Measurements from ENCODE around the gene TNRC6A. TPM values are rescaled to one million over a fixed set of nuclear protein-coding genes. Genes with fewer than 3 reads are reported as not detected.
"Not testable (repeated sequence)": the region's sequence is repeated elsewhere in the genome, so short reads cannot be mapped to it uniquely, and the experiment has no call there.

The TNRC6A gene
- total and polyA plus RNA-seq, 3 experiments from 2014 or later: 11.4 to 44.0 (median 40.4) TPM

- no peak overlapping the region for H3K4me3 Mint-ChIP-seq
- H3K4me3 ChIP-seq (ENCODE audit: low read length): no peak overlapping the region
Measured at GRCh38 chr16:24807301-24807700, 77.8 kb downstream of the TNRC6A start.

GRCh38 chr16:24810951-24811843 is 81.7 kb downstream of the TNRC6A start:
- Histone ChIP-seq H3K4me1 (ENCODE audit: insufficient read depth, low read length) (no peaks in the 10 kb centered on the region), H3K4me3 (ENCODE audit: low read length) (no peak overlapping the region), H3K27me3 (ENCODE audit: insufficient read depth, low read length, poor library complexity, severe bottlenecking) (no peaks in the 10 kb centered on the region), H3K27ac (ENCODE audit: low read depth, low read length) (no peak overlapping the region), H3K36me3 (ENCODE audit: insufficient read depth, low read length) (peaks cover 74% of the 10 kb centered on the region), H3K9me3 (ENCODE audit: low read length) (no peaks in the 10 kb centered on the region)
- Mint-ChIP-seq H3K27me3 (no peaks in the 10 kb centered on the region), H3K27ac (peak overlapping the region in 3 of 8 donors; percentile 13 to 37 (median 29)), H3K9me3 (no peaks in the 10 kb centered on the region), H3K4me3 (no peak overlapping the region), H3K36me3 (peaks cover 8 to 92% (median 46%) of the 10 kb centered on the region in 3 donors), H3K4me1 (peaks cover 0 to 5% (median 0%) of the 10 kb centered on the region in 3 donors)
- CTCF ChIA-PET: no interaction called here
- no peak for DNase-seq
- POLR2A ChIA-PET: no interaction called here

More at GRCh38 chr16:24807301-24807700, 77.8 kb downstream of the TNRC6A start:
- H3K4me1 Mint-ChIP-seq: peaks cover 0 to 10% (median 0%) of the 10 kb centered on the region in 3 donors
- H3K27ac ChIP-seq (ENCODE audit: low read depth, low read length): no peak overlapping the region
- H3K36me3 ChIP-seq (ENCODE audit: insufficient read depth, low read length): peaks cover 74% of the 10 kb centered on the region
- H3K9me3 Mint-ChIP-seq: no peaks in the 10 kb centered on the region
- H3K27me3 Mint-ChIP-seq: no peaks in the 10 kb centered on the region
- no peaks in the 10 kb centered on the region for H3K27me3 ChIP-seq (ENCODE audit: insufficient read depth, low read length, poor library complexity, severe bottlenecking)
- no peaks in the 10 kb centered on the region for H3K4me1 ChIP-seq (ENCODE audit: insufficient read depth, low read length)
- H3K36me3 Mint-ChIP-seq: peaks cover 12 to 94% (median 47%) of the 10 kb centered on the region in 3 donors
- no peak for DNase-seq
- no peaks in the 10 kb centered on the region for H3K9me3 ChIP-seq (ENCODE audit: low read length)
- CTCF ChIA-PET: interaction anchor here (0.6 kb wide), 1 partner anchor 11 kb away, joined by 3 read pairs; no protein-coding TSS in a partner anchor
- H3K27ac Mint-ChIP-seq: peak overlapping the region in 1 of 8 donors; percentile 18
- POLR2A ChIA-PET: no interaction called here

DNA sequence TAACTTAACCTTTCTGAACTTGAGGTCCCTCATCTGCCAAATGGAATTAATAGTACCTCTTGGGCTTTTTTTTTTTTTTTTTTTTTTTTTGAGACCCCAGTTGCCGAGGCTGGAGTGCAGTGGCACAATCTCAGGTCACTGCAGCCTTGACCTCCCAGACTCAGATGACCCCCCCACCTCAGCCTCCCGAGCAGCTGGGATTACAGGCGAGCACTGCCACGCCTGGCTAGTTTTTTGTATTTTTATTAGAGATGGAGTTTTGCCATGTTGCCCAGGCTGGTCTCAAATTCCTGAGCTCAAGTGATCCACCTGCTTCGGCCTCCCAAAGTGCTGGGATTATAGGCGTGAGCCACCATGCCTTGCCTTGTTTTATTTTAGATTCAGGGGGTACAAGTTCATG is 83.4 kb downstream of the TNRC6A start:
- H3K27ac ChIP-seq (ENCODE audit: low read depth, low read length); H3K4me1 ChIP-seq (ENCODE audit: insufficient read depth, low read length); H3K4me1 Mint-ChIP-seq; POLR2A ChIA-PET; H3K27ac Mint-ChIP-seq; H3K27me3 Mint-ChIP-seq; H3K9me3 Mint-ChIP-seq; DNase-seq; H3K4me3 Mint-ChIP-seq; H3K27me3 ChIP-seq (ENCODE audit: insufficient read depth, low read length, poor library complexity, severe bottlenecking); H3K4me3 ChIP-seq (ENCODE audit: low read length); H3K9me3 ChIP-seq (ENCODE audit: low read length); CTCF ChIA-PET: not testable (repeated sequence)
- peaks cover 10 to 91% (median 36%) of the 10 kb centered on the region in 3 donors for H3K36me3 Mint-ChIP-seq
- H3K36me3 ChIP-seq (ENCODE audit: insufficient read depth, low read length): peaks cover 73% of the 10 kb centered on the region

- peaks cover 12 to 92% (median 42%) of the 10 kb centered on the region in 3 donors for H3K36me3 Mint-ChIP-seq
- POLR2A ChIA-PET: no interaction called here
- peaks cover 0 to 5% (median 0%) of the 10 kb centered on the region in 3 donors for H3K4me1 Mint-ChIP-seq
Measured at GRCh38 chr16:24815021-24815420, 85.6 kb downstream of the TNRC6A start.

GRCh38 chr16:24816688-24817087 is 87.2 kb downstream of the TNRC6A start:
- H3K27ac ChIP-seq (ENCODE audit: low read depth, low read length): no peak overlapping the region
- H3K27me3 Mint-ChIP-seq: no peaks in the 10 kb centered on the region
- H3K9me3 ChIP-seq (ENCODE audit: low read length): no peaks in the 10 kb centered on the region
- POLR2A ChIA-PET: no interaction called here
- H3K4me3 Mint-ChIP-seq: no peak overlapping the region
- H3K9me3 Mint-ChIP-seq: no peaks in the 10 kb centered on the region
- no peaks in the 10 kb centered on the region for H3K4me1 ChIP-seq (ENCODE audit: insufficient read depth, low read length)
- peaks cover 0 to under 1% (median under 1%) of the 10 kb centered on the region in 3 donors for H3K4me1 Mint-ChIP-seq
- peaks cover 12 to 92% (median 41%) of the 10 kb centered on the region in 3 donors for H3K36me3 Mint-ChIP-seq
- H3K36me3 ChIP-seq (ENCODE audit: insufficient read depth, low read length): peaks cover 78% of the 10 kb centered on the region
- no peak overlapping the region for H3K27ac Mint-ChIP-seq
- H3K4me3 ChIP-seq (ENCODE audit: low read length): no peak overlapping the region
- DNase-seq: no peak
- CTCF ChIA-PET: no interaction called here
- no peaks in the 10 kb centered on the region for H3K27me3 ChIP-seq (ENCODE audit: insufficient read depth, low read length, poor library complexity, severe bottlenecking)

More at GRCh38 chr16:24815021-24815420, 85.6 kb downstream of the TNRC6A start:
- Histone ChIP-seq H3K4me1 (ENCODE audit: insufficient read depth, low read length) (no peaks in the 10 kb centered on the region), H3K27me3 (ENCODE audit: insufficient read depth, low read length, poor library complexity, severe bottlenecking) (no peaks in the 10 kb centered on the region), H3K9me3 (ENCODE audit: low read length) (no peaks in the 10 kb centered on the region), H3K4me3 (ENCODE audit: low read length) (no peak overlapping the region), H3K27ac (ENCODE audit: low read depth, low read length) (no peak overlapping the region), H3K36me3 (ENCODE audit: insufficient read depth, low read length) (peaks cover 77% of the 10 kb centered on the region)
- CTCF ChIA-PET: no interaction called here
- Mint-ChIP-seq H3K27ac (peak overlapping the region in 1 of 8 donors; percentile 67), H3K27me3 (no peaks in the 10 kb centered on the region), H3K9me3 (no peaks in the 10 kb centered on the region), H3K4me3 (no peak overlapping the region)
- no peak for DNase-seq

DNA sequence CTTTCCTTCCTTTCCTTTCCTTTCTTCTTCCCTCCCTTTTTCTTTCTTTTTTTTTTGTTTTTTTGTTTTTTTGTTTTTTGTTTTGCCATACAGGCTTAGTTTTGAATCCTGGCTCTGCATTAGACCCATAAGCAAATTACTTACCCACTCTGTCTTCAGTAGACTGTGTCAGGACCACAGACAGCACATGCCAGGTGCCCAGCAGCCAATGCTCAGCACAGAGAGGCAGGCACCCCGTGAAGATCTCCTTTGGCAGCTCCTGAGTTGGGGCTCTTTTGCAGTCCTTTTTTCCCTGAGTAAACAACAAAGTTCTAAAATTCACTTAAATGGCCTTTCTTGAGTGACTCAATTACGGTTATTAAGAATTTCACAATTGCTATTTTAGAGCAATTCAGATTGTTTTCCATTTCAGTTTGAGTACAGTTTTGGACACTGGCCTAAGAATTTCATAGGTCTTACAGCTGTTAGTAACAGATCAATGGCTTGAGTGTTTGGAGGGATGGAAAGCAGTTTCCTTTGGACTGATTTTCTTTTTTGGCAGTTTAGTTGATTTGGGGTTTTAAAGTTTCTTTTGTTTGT is 90.1 kb downstream of the TNRC6A start:
- ChIA-PET POLR2A (no interaction called here), CTCF (no interaction called here)
- peaks cover 8 to 97% (median 42%) of the 10 kb centered on the region in 3 donors for H3K36me3 Mint-ChIP-seq
- Histone ChIP-seq H3K27me3 (ENCODE audit: insufficient read depth, low read length, poor library complexity, severe bottlenecking) (no peaks in the 10 kb centered on the region), H3K36me3 (ENCODE audit: insufficient read depth, low read length) (peaks cover 80% of the 10 kb centered on the region), H3K9me3 (ENCODE audit: low read length) (no peaks in the 10 kb centered on the region), H3K4me3 (ENCODE audit: low read length) (no peak overlapping the region), H3K4me1 (ENCODE audit: insufficient read depth, low read length) (no peaks in the 10 kb centered on the region), H3K27ac (ENCODE audit: low read depth, low read length) (no peak overlapping the region)
- H3K9me3 Mint-ChIP-seq: no peaks in the 10 kb centered on the region
- peak overlapping the region in 3 of 8 donors; percentile 8 to 70 (median 61) for H3K27ac Mint-ChIP-seq
- H3K4me1 Mint-ChIP-seq: peaks cover 0 to 2% (median 0%) of the 10 kb centered on the region in 3 donors
- H3K4me3 Mint-ChIP-seq: no peak overlapping the region
- DNase-seq: no peak
- peaks cover 0 to 2% of the 10 kb centered on the region in 2 donors for H3K27me3 Mint-ChIP-seq

DNA sequence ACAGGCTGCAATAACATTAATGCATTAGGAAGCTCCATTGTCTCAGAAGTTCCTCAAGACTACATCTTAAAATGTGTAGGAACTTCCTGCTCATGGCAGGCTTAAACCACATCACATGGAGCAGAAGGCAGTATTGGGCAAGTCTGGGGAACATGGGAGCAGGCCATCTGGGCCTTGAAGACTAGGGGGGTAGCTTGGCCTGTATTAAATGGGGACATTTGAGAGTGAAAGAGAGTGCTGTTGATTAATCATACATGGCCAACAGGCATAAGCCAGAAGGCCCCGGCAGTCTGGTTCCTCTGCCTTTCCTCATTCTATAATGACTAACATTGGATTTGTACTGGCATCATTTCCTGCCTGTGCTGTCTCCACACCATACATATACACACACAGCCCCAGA is 91.1 kb downstream of the TNRC6A start:
- peak overlapping the region in 3 of 8 donors; percentile 0 to 40 (median 27) for H3K27ac Mint-ChIP-seq
- peaks cover 6 to 95% (median 39%) of the 10 kb centered on the region in 3 donors for H3K36me3 Mint-ChIP-seq
- Histone ChIP-seq H3K27me3 (ENCODE audit: insufficient read depth, low read length, poor library complexity, severe bottlenecking) (no peaks in the 10 kb centered on the region), H3K4me1 (ENCODE audit: insufficient read depth, low read length) (no peaks in the 10 kb centered on the region), H3K36me3 (ENCODE audit: insufficient read depth, low read length) (peaks cover 74% of the 10 kb centered on the region), H3K9me3 (ENCODE audit: low read length) (no peaks in the 10 kb centered on the region), H3K27ac (ENCODE audit: low read depth, low read length) (no peak overlapping the region), H3K4me3 (ENCODE audit: low read length) (no peak overlapping the region)
- CTCF ChIA-PET: no interaction called here
- POLR2A ChIA-PET: no interaction called here
- DNase-seq: no peak
- peaks cover 0 to 2% of the 10 kb centered on the region in 2 donors for H3K27me3 Mint-ChIP-seq
- no peak overlapping the region for H3K4me3 Mint-ChIP-seq
- H3K4me1 Mint-ChIP-seq: peaks cover 0 to 2% (median 0%) of the 10 kb centered on the region in 3 donors
- no peaks in the 10 kb centered on the region for H3K9me3 Mint-ChIP-seq

DNA sequence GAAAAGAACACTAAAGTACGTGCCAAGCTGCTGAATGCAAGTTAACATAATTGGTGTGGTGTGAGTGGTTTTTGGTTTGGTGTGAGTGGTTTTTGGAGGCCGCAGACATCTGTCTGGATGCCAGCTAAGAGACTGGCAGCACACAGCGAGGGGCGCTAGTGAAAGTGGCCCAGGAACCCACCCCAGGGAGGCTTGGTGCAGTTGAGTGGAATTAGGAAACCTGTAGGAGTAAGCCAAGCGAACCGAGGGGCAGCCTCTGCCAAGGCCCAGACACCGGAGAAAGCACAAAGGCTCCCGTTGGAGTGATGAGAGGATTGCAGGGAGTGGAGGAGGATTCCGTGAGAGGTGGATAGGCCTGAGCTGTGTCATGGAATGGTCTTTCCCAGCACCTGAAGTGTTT is 91.7 kb downstream of the TNRC6A start:
- Histone ChIP-seq H3K9me3 (ENCODE audit: low read length) (no peaks in the 10 kb centered on the region), H3K4me1 (ENCODE audit: insufficient read depth, low read length) (no peaks in the 10 kb centered on the region), H3K27ac (ENCODE audit: low read depth, low read length) (no peak overlapping the region), H3K4me3 (ENCODE audit: low read length) (no peak overlapping the region), H3K27me3 (ENCODE audit: insufficient read depth, low read length, poor library complexity, severe bottlenecking) (no peaks in the 10 kb centered on the region), H3K36me3 (ENCODE audit: insufficient read depth, low read length) (peaks cover 72% of the 10 kb centered on the region)
- ChIA-PET CTCF (no interaction called here), POLR2A (no interaction called here)
- peaks cover 0 to 2% (median 0%) of the 10 kb centered on the region in 3 donors for H3K4me1 Mint-ChIP-seq
- no peak overlapping the region for H3K4me3 Mint-ChIP-seq
- peaks cover 12 to 95% (median 43%) of the 10 kb centered on the region in 3 donors for H3K36me3 Mint-ChIP-seq
- H3K27me3 Mint-ChIP-seq: peaks cover 0 to 2% of the 10 kb centered on the region in 2 donors
- peak overlapping the region in 3 of 8 donors; percentile 11 to 69 (median 60) for H3K27ac Mint-ChIP-seq
- no peak for DNase-seq
- no peaks in the 10 kb centered on the region for H3K9me3 Mint-ChIP-seq

Data from CD8-positive, alpha-beta memory T cell (primary cell).